Measurements from ENCODE around the gene XYLT2.

The XYLT2 gene

GRCh38 chr17:50352072-50352692, 6.3 kb downstream of the XYLT2 start:
- DNase-seq, result no peak

- DNase-seq, result no peak
Measured at GRCh38 chr17:50352693-50353599, 7.0 kb downstream of the XYLT2 start.

- DNase-seq, result no peak
Measured at GRCh38 chr17:50353600-50354195, 7.8 kb downstream of the XYLT2 start.

GRCh38 chr17:50354198-50354597, 8.3 kb downstream of the XYLT2 start:
- no peak for DNase-seq

GRCh38 chr17:50354776-50355175, 8.8 kb downstream of the XYLT2 start:
- no peak for DNase-seq

GRCh38 chr17:50355336-50355700, 9.4 kb downstream of the XYLT2 start:
- no peak for DNase-seq

GRCh38 chr17:50355701-50356341, 9.9 kb downstream of the XYLT2 start:
- DNase-seq, result no peak

GRCh38 chr17:50356418-50356817, 10.5 kb downstream of the XYLT2 start:
- no peak for DNase-seq

GRCh38 chr17:50356892-50357510, 11.1 kb downstream of the XYLT2 start:
- no peak for DNase-seq

GRCh38 chr17:50358177-50358576, 12.3 kb downstream of the XYLT2 start:
- DNase-seq, result no peak

- DNase-seq, result no peak
Measured at GRCh38 chr17:50359005-50359699, 13.2 kb downstream of the XYLT2 start.

GRCh38 chr17:50359998-50360461, 14.1 kb downstream of the XYLT2 start:
- no peak for DNase-seq

GRCh38 chr17:50360486-50361115, 14.7 kb downstream of the XYLT2 start:
- no peak for DNase-seq

GRCh38 chr17:50361561-50362480, 15.9 kb downstream of the XYLT2 start:
- DNase-seq, result peak; percentile 34

GRCh38 chr17:50362661-50363060, 16.7 kb downstream of the XYLT2 start:
- DNase-seq, result no peak

GRCh38 chr17:50363217-50364060, 17.5 kb downstream of the XYLT2 start:
- no peak for DNase-seq

GRCh38 chr17:50364061-50364458, 18.1 kb downstream of the XYLT2 start:
- DNase-seq, result no peak

- DNase-seq, result no peak
Measured at GRCh38 chr17:50364715-50365114, 18.8 kb downstream of the XYLT2 start.

GRCh38 chr17:50365165-50365564, 19.2 kb downstream of the XYLT2 start:
- no peak for DNase-seq
